Omental fat pad (tissue), 4 donors: ENCODE measurements around the gene VSIG10. TPM values are rescaled to one million over a fixed set of nuclear protein-coding genes. Genes with fewer than 3 reads are reported as not detected.

Source experiments
- ATAC-seq: fragments of 150-250 bp; one replicate; pipeline ENCODE4 v1.9.1; 2016; ENCODE audit warnings: mild to moderate bottlenecking, moderate library complexity; ENCODE audit not compliant: low FRiP score
- DNase-seq: peaks from one replicate; pipeline ENCODE4 v3.0.0-alpha.2; 2019; ENCODE audit warnings: low spot score
- CTCF ChIP-seq, 3 donors: fragments of 450-650 bp; IDR thresholded peaks; one replicate each; pipeline ENCODE4 v1.5.1; 2016 to 2017; ENCODE audit warnings: antibody characterized with exemption in 3 of 3, mild to moderate bottlenecking in 3 of 3, moderate library complexity in 2 of 3
- total RNA-seq, 4 donors: library from RNA; depleted of rRNA; stranded (reverse); fragments of >200 nt; gene quantifications; one replicate each; pipeline ENCODE4 v1.1.0, GENCODE V29; 2016

Gene VSIG10
- total RNA-seq, 4 donors from 2014 or later, result 16.2 to 73.9 (median 28.0) TPM

- no peak for DNase-seq
- no peak for TF ChIP-seq CTCF (IDR thresholded peaks at IDR 0.05)
- ATAC-seq, result no peak
These were observed 48.7 kb downstream of the VSIG10 start for GRCh38 chr12:118055144-118055557.

GRCh38 chr12:118053071-118053985 lies 50.5 kb downstream of the VSIG10 start:
- DNase-seq (no peak), ATAC-seq (no peak)
- no peak for TF ChIP-seq CTCF (IDR thresholded peaks at IDR 0.05)

GRCh38 chr12:118052324-118053070 lies 51.3 kb downstream of the VSIG10 start:
- TF ChIP-seq CTCF (IDR thresholded peaks at IDR 0.05), result no peak
- DNase-seq (peak; percentile 33), ATAC-seq (peak; percentile 89)

- ATAC-seq, result no peak
- TF ChIP-seq CTCF (IDR thresholded peaks at IDR 0.05), result no peak
- DNase-seq, result no peak
These were observed 52.6 kb downstream of the VSIG10 start for GRCh38 chr12:118050972-118051910.

- no peak for DNase-seq
- no peak for ATAC-seq
- no peak for TF ChIP-seq CTCF (IDR thresholded peaks at IDR 0.05)
These were observed 57.4 kb downstream of the VSIG10 start for GRCh38 chr12:118046430-118046829.

GRCh38 chr12:118044577-118044976 lies 59.2 kb downstream of the VSIG10 start:
- ATAC-seq, result no peak
- no peak for TF ChIP-seq CTCF (IDR thresholded peaks at IDR 0.05)
- DNase-seq, result no peak
